Fibroblast of lung (primary cell): ENCODE results near the gene TMEM232.

Source experiments
- EZH2 ChIP-seq: IDR thresholded peaks from 2 replicates; pipeline ENCODE4 v1.5.1; 2012; ENCODE audit warnings: low read length, control low read depth, mild to moderate bottlenecking; ENCODE audit errors: missing control alignments
- TF ChIP-seq, protein P1 (sequence below), 2 donors: IDR thresholded peaks in 1 of 2; conservative IDR thresholded peaks in 1 of 2; 1 replicate in 1 of 2; 2 replicates in 1 of 2; pipeline ENCODE4 v1.5.1; 2011 to 2012; ENCODE audit warnings: low read length in 2 of 2, control low read depth in 1 of 2, inconsistent platforms in 1 of 2, low read depth in 1 of 2, mild to moderate bottlenecking in 1 of 2

DNA sequence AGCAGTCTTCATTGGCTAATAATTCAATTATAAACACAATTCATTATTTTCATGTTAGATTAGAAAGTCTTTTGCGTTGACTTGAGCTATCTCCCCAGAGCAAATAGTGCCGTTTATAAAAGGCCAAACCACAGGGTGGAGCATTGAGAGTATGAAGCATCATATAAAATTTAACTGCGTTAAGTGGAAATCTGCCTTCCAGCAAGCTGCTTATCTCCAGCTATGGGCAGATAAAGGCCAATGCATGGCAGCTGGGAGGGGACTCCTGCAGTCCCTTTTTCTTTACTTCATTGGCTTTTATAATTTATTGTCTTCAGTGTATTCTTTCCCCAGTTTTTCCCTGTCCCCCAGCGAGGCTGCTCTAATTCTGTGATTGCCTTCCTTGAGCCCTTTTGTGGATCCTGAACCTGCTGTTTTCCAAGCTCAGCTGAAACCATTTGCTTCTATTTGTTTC, 113.7 kb downstream of the TMEM232 start:
- TF ChIP-seq, protein P1, sequence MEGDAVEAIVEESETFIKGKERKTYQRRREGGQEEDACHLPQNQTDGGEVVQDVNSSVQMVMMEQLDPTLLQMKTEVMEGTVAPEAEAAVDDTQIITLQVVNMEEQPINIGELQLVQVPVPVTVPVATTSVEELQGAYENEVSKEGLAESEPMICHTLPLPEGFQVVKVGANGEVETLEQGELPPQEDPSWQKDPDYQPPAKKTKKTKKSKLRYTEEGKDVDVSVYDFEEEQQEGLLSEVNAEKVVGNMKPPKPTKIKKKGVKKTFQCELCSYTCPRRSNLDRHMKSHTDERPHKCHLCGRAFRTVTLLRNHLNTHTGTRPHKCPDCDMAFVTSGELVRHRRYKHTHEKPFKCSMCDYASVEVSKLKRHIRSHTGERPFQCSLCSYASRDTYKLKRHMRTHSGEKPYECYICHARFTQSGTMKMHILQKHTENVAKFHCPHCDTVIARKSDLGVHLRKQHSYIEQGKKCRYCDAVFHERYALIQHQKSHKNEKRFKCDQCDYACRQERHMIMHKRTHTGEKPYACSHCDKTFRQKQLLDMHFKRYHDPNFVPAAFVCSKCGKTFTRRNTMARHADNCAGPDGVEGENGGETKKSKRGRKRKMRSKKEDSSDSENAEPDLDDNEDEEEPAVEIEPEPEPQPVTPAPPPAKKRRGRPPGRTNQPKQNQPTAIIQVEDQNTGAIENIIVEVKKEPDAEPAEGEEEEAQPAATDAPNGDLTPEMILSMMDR (conservative IDR thresholded peaks at IDR 0.05 in 1 of 2, IDR thresholded peaks at IDR 0.05 in 1 of 2; ENCODE audit: low read depth in 1 of 2, low read length in 2 of 2) = no peak
- TF ChIP-seq EZH2 = no peak
